SH-SY5Y (cell line): ENCODE measurements around the gene TRIO.

ENCODE experiments used
- GATA2 ChIP-seq: IDR thresholded peaks from 2 replicates; pipeline ENCODE4 v1.6.1; 2011; ENCODE audit warnings: mild to moderate bottlenecking, low read depth, low read length
- GATA3 ChIP-seq: IDR thresholded peaks from 2 replicates; pipeline ENCODE4 v1.6.1; 2011; ENCODE audit warnings: low read depth, mild to moderate bottlenecking, low read length, moderate library complexity

GRCh38 chr5:14528115-14528514 lies 385.0 kb downstream of the TRIO start:
- TF ChIP-seq GATA2 (no peak), GATA3 (no peak)
